ENCODE data around the gene BRD1. TPM values are rescaled to one million over a fixed set of nuclear protein-coding genes. Genes with fewer than 3 reads are reported as not detected.

Gene BRD1
- total RNA-seq, 1 experiment from 2014 or later = 31.3 TPM

GRCh38 chr22:49734390-49734789 lies 93.3 kb downstream of the BRD1 start:
- ChIA-PET RAD21 (ENCODE audit: low non-redundant PET in 1 of 2, low total read pairs in 2 of 2, uncharacterized antibody in 2 of 2, unreplicated experiment in 2 of 2) (no interaction called here), CTCF (no interaction called here), POLR2A (no interaction called here)
- H3K36me3 ChIP-seq (ENCODE audit: control insufficient read depth in 1 of 2, insufficient read depth in 2 of 2, low read length in 2 of 2) = no peaks in the 10 kb centered on the region
- no peak overlapping the region for H3K4me3 ChIP-seq (replicated peaks in 1 of 2; ENCODE audit: low read depth in 1 of 2, low read length in 2 of 2)
- no peak overlapping the region for H3K9ac ChIP-seq (ENCODE audit: low read length)
- no peak for ATAC-seq
- H4K20me1 ChIP-seq (ENCODE audit: insufficient read depth) = no peaks in the 10 kb centered on the region
- DNase-seq (ENCODE audit: low read depth, low spot score) = no peak
- H2AFZ ChIP-seq (ENCODE audit: low read depth, low read length, poor library complexity, severe bottlenecking) = no peak overlapping the region
- intact Hi-C loops (cut with micrococcal nuclease) = no loop called here
- BruUV-seq (replicated peaks) = no TSS peak
- H3K9me2 ChIP-seq (ENCODE audit: insufficient read depth) = no peaks in the 10 kb centered on the region
- no peak overlapping the region for H3K4me2 ChIP-seq (ENCODE audit: low read length)
- TF ChIP-seq POLR2AphosphoS5 (IDR thresholded peaks at IDR 0.05; ENCODE audit: low read depth, low read length) = no peak
- TF ChIP-seq SIN3A (IDR thresholded peaks at IDR 0.05; ENCODE audit: low read depth) = no peak
- no peak for TF ChIP-seq CBX3 (IDR thresholded peaks at IDR 0.05; ENCODE audit: low read depth)
- no peak for TF ChIP-seq ZNF274 (IDR thresholded peaks at IDR 0.05; ENCODE audit: low read depth, low read length)
- TF ChIP-seq SRF (IDR thresholded peaks at IDR 0.05; ENCODE audit: low read depth) = no peak
- TF ChIP-seq TCF7L2 (IDR thresholded peaks at IDR 0.05; ENCODE audit: borderline replicate concordance, extremely low read depth, insufficient read depth, insufficient read length) = no peak
- TF ChIP-seq JUND (IDR thresholded peaks at IDR 0.05) = no peak
- no peak for TF ChIP-seq EGR1 (IDR thresholded peaks at IDR 0.05; ENCODE audit: low read depth)
- no peak for TF ChIP-seq MAX (IDR thresholded peaks at IDR 0.05)
- no peak for TF ChIP-seq FOSL1 (IDR thresholded peaks at IDR 0.05; ENCODE audit: low read depth)
- peaks cover 0 to 4% of the 10 kb centered on the region in 2 experiments; a peak in 2 of 4 replicates for H3K9me3 ChIP-seq (ENCODE audit: control insufficient read depth in 1 of 2, insufficient read depth in 1 of 2, low read depth in 1 of 2, low read length in 2 of 2)
- H3K27me3 ChIP-seq (ENCODE audit: insufficient read depth, low read length) = peaks cover 46% of the 10 kb centered on the region
- no peak overlapping the region for H3K27ac ChIP-seq (ENCODE audit: low read depth, low read length)
- no peaks in the 10 kb centered on the region for H3K79me2 ChIP-seq (ENCODE audit: insufficient read depth, low read length)
- no peaks in the 10 kb centered on the region for H3K4me1 ChIP-seq (ENCODE audit: control insufficient read depth in 1 of 2, insufficient read depth in 2 of 2, low read length in 2 of 2)

GRCh38 chr22:49733631-49734030 lies 94.0 kb downstream of the BRD1 start:
- Histone ChIP-seq H3K79me2 (ENCODE audit: insufficient read depth, low read length) (no peaks in the 10 kb centered on the region), H3K4me2 (ENCODE audit: low read length) (no peak overlapping the region), H3K27ac (ENCODE audit: low read depth, low read length) (no peak overlapping the region), H3K9me3 (ENCODE audit: control insufficient read depth in 1 of 2, insufficient read depth in 1 of 2, low read depth in 1 of 2, low read length in 2 of 2) (no peaks in the 10 kb centered on the region; a peak in 1 of 4 replicates), H3K4me1 (ENCODE audit: control insufficient read depth in 1 of 2, insufficient read depth in 2 of 2, low read length in 2 of 2) (no peaks in the 10 kb centered on the region), H3K4me3 (replicated peaks in 1 of 2; ENCODE audit: low read depth in 1 of 2, low read length in 2 of 2) (no peak overlapping the region), H3K36me3 (ENCODE audit: control insufficient read depth in 1 of 2, insufficient read depth in 2 of 2, low read length in 2 of 2) (no peaks in the 10 kb centered on the region), H3K9ac (ENCODE audit: low read length) (no peak overlapping the region), H3K9me2 (ENCODE audit: insufficient read depth) (no peaks in the 10 kb centered on the region), H3K27me3 (ENCODE audit: insufficient read depth, low read length) (peaks cover 44% of the 10 kb centered on the region), H4K20me1 (ENCODE audit: insufficient read depth) (no peaks in the 10 kb centered on the region), H2AFZ (ENCODE audit: low read depth, low read length, poor library complexity, severe bottlenecking) (no peak overlapping the region)
- POLR2A ChIA-PET = no interaction called here
- ATAC-seq (no peak), DNase-seq (ENCODE audit: low read depth, low spot score) (no peak)
- CTCF ChIA-PET = no interaction called here
- BruUV-seq (replicated peaks) = no TSS peak
- RAD21 ChIA-PET (ENCODE audit: low non-redundant PET in 1 of 2, low total read pairs in 2 of 2, uncharacterized antibody in 2 of 2, unreplicated experiment in 2 of 2) = no interaction called here
- intact Hi-C loops (cut with micrococcal nuclease) = no loop called here
- no peak for TF ChIP-seq REST (IDR thresholded peaks at IDR 0.05; ENCODE audit: low read depth)
- TF ChIP-seq FOSL1 (IDR thresholded peaks at IDR 0.05; ENCODE audit: low read depth) = no peak
- TF ChIP-seq EZH2phosphoT487 (IDR thresholded peaks at IDR 0.05; ENCODE audit: borderline replicate concordance) = no peak
- no peak for TF ChIP-seq ELF1 (IDR thresholded peaks at IDR 0.05; ENCODE audit: borderline replicate concordance, low read depth)
- TF ChIP-seq TCF7L2 (IDR thresholded peaks at IDR 0.05; ENCODE audit: borderline replicate concordance, extremely low read depth, insufficient read depth, insufficient read length) = no peak
- no peak for TF ChIP-seq ZBTB33 (IDR thresholded peaks at IDR 0.05; ENCODE audit: extremely low read depth, insufficient replicate concordance, low read length)
- no peak for TF ChIP-seq JUND (IDR thresholded peaks at IDR 0.05)
- no peak for TF ChIP-seq CEBPB (IDR thresholded peaks at IDR 0.05; ENCODE audit: low read depth)
- no peak for TF ChIP-seq EZH2 (IDR thresholded peaks at IDR 0.05)
- no peak for TF ChIP-seq SIN3A (IDR thresholded peaks at IDR 0.05; ENCODE audit: low read depth)
- TF ChIP-seq SP1 (IDR thresholded peaks at IDR 0.05; ENCODE audit: low read depth) = no peak
- TF ChIP-seq EGR1 (IDR thresholded peaks at IDR 0.05; ENCODE audit: low read depth) = no peak
- no peak for TF ChIP-seq ZNF274 (IDR thresholded peaks at IDR 0.05; ENCODE audit: low read depth, low read length)
